HCT116 (cell line): ENCODE results near the gene GRIN3B. TPM values are rescaled to one million over a fixed set of nuclear protein-coding genes. Genes with fewer than 3 reads are reported as not detected.

Experiments
- ATAC-seq: fragments of 200-7000 bp; cut with Tn5 transposase; 2 replicates; pipeline ENCODE4 v1.9.1; 2020; ENCODE audit warnings: mild to moderate bottlenecking, moderate library complexity
- BruUV-seq: library from RNA; stranded (reverse); fragments of 400-500 nt; replicated peaks from 2 replicates; lab custom pipeline; 2021; lab: Mats Ljungman, UMichigan
- CTCF ChIA-PET: fragments of 300-600 bp; sonication (Branson Sonifier 250); formaldehyde crosslinking; loops from one replicate; lab custom pipeline; 2021; ENCODE audit warnings: antibody characterized with exemption; lab: Charles Lee
- POLR2A ChIA-PET: fragments of 300-600, 350-600 bp; sonication (Branson Sonifier 250); formaldehyde crosslinking; loops from one replicate; lab custom pipeline; 2021; ENCODE audit warnings: antibody characterized with exemption; lab: Charles Lee
- RAD21 ChIA-PET, 2 experiments: fragments of 300-600 bp; sonication (Branson Sonifier 250); formaldehyde crosslinking; loops; one replicate each; lab custom pipeline; 2023; ENCODE audit warnings: low total read pairs in 2 of 2; ENCODE audit not compliant: uncharacterized antibody in 2 of 2, unreplicated experiment in 2 of 2, low non-redundant PET in 1 of 2; lab: Charles Lee
- DNase-seq: peaks from one replicate; pipeline ENCODE4 v3.0.0-alpha.2; 2010; ENCODE audit warnings: low read depth, low spot score
- H2AFZ ChIP-seq: fragments of 200-600 bp; shearing (Covaris generic), sonication (generic); 2 replicates; pipeline ENCODE4 v1.6.1; 2017; ENCODE audit warnings: low read depth, mixed run types, mixed read lengths, antibody characterized with exemption, low read length; ENCODE audit not compliant: poor library complexity, severe bottlenecking
- H3K27ac ChIP-seq: 2 replicates; pipeline ENCODE4 v1.5.1; 2012; ENCODE audit warnings: low read depth, low read length
- H3K27me3 ChIP-seq: fragments of 200-600 bp; sonication (generic); 2 replicates; pipeline ENCODE4 v1.6.1; 2016; ENCODE audit warnings: mixed run types, low read length, mixed read lengths; ENCODE audit not compliant: insufficient read depth
- H3K36me3 ChIP-seq, 2 experiments: fragments of 200-500 bp in 1 of 2; fragments of 200-600 bp in 1 of 2; sonication (Bioruptor generic) in 1 of 2; sonication (generic) in 1 of 2; 2 replicates each; pipeline versions ENCODE4 v1.5.1 to v1.6.1; 2014 to 2016; ENCODE audit warnings: low read length in 2 of 2, inconsistent platforms in 1 of 2, mixed read lengths in 1 of 2, mixed run types in 1 of 2; ENCODE audit not compliant: insufficient read depth in 2 of 2, control insufficient read depth in 1 of 2
- H3K4me1 ChIP-seq, 2 experiments: fragments of 200-600 bp in 1 of 2; sonication (generic) in 1 of 2; 2 replicates each; pipeline versions ENCODE4 v1.5.1 to v1.6.1; 2012 to 2017; ENCODE audit warnings: low read length in 2 of 2, inconsistent platforms in 1 of 2, mild to moderate bottlenecking in 1 of 2, mixed read lengths in 1 of 2, mixed run types in 1 of 2, moderate library complexity in 1 of 2; ENCODE audit not compliant: insufficient read depth in 2 of 2, control insufficient read depth in 1 of 2
- H3K4me2 ChIP-seq: fragments of 200-600 bp; sonication (generic); 2 replicates; pipeline ENCODE4 v1.6.1; 2017; ENCODE audit warnings: mixed run types, low read length, mixed read lengths
- H3K4me3 ChIP-seq, 2 experiments: fragments of 200-600 bp in 1 of 2; sonication (generic) in 1 of 2; replicated peaks in 1 of 2; 2 replicates each; pipeline ENCODE4 v1.5.1; 2011 to 2016; ENCODE audit warnings: low read length in 2 of 2, control low read depth in 1 of 2, low read depth in 1 of 2, mild to moderate bottlenecking in 1 of 2, mixed read lengths in 1 of 2, mixed run types in 1 of 2
- H3K79me2 ChIP-seq: fragments of 200-600 bp; sonication (generic); 2 replicates; pipeline ENCODE4 v1.6.1; 2017; ENCODE audit warnings: mild to moderate bottlenecking, mixed run types, low read length, moderate library complexity, mixed read lengths; ENCODE audit not compliant: insufficient read depth
- H3K9ac ChIP-seq: fragments of 200-600 bp; sonication (generic); 2 replicates; pipeline ENCODE4 v1.6.1; 2016; ENCODE audit warnings: low read length, mixed read lengths
- H3K9me2 ChIP-seq: fragments of 200-600 bp; sonication (generic), shearing (Covaris generic); 2 replicates; pipeline ENCODE4 v1.6.1; 2017; ENCODE audit warnings: mixed run types, mild to moderate bottlenecking, moderate library complexity; ENCODE audit not compliant: insufficient read depth
- H3K9me3 ChIP-seq, 2 experiments: fragments of 200-500 bp in 1 of 2; fragments of 200-600 bp in 1 of 2; sonication (Bioruptor generic) in 1 of 2; sonication (generic) in 1 of 2; 2 replicates each; pipeline ENCODE4 v1.6.1; 2014 to 2017; ENCODE audit warnings: low read length in 2 of 2, mixed read lengths in 2 of 2, inconsistent platforms in 1 of 2, low read depth in 1 of 2, mild to moderate bottlenecking in 1 of 2, mixed run types in 1 of 2, moderate library complexity in 1 of 2; ENCODE audit not compliant: control insufficient read depth in 1 of 2, insufficient read depth in 1 of 2
- H4K20me1 ChIP-seq: fragments of 200-600 bp; sonication (generic), shearing (Covaris generic); 2 replicates; pipeline ENCODE4 v1.6.1; 2017; ENCODE audit warnings: mixed run types, mild to moderate bottlenecking, moderate library complexity; ENCODE audit not compliant: insufficient read depth
- CBX3 ChIP-seq: IDR thresholded peaks from 2 replicates; pipeline ENCODE4 v1.6.1; 2012; ENCODE audit warnings: low read depth
- EGR1 ChIP-seq: IDR thresholded peaks from 2 replicates; pipeline ENCODE4 v1.6.1; 2012; ENCODE audit warnings: low read depth
- FOSL1 ChIP-seq: IDR thresholded peaks from 2 replicates; pipeline ENCODE4 v1.6.1; 2012; ENCODE audit warnings: low read depth
- JUND ChIP-seq: IDR thresholded peaks from 2 replicates; pipeline ENCODE4 v1.6.1; 2012
- MAX ChIP-seq: IDR thresholded peaks from 2 replicates; pipeline ENCODE4 v1.6.1; 2012
- POLR2A ChIP-seq: IDR thresholded peaks from 2 replicates; pipeline ENCODE4 v1.7.0; 2011; ENCODE audit warnings: borderline replicate concordance; ENCODE audit not compliant: insufficient read depth, insufficient read length; ENCODE audit errors: extremely low read depth
- POLR2AphosphoS5 ChIP-seq: IDR thresholded peaks from 2 replicates; pipeline ENCODE4 v1.6.1; 2011; ENCODE audit warnings: mild to moderate bottlenecking, low read depth, low read length, moderate library complexity
- RAD21 ChIP-seq: IDR thresholded peaks from 2 replicates; pipeline ENCODE4 v1.6.1; 2012; ENCODE audit warnings: low read depth, mild to moderate bottlenecking
- SP1 ChIP-seq: IDR thresholded peaks from 2 replicates; pipeline ENCODE4 v1.6.1; 2012; ENCODE audit warnings: low read depth
- SRF ChIP-seq: IDR thresholded peaks from 2 replicates; pipeline ENCODE4 v1.6.1; 2012; ENCODE audit warnings: low read depth
- ZFX ChIP-seq: fragments of 450-650 bp; IDR thresholded peaks from 2 replicates; pipeline ENCODE4 v1.6.1; 2017
- intact Hi-C: fragments of 100-400 bp; cut with micrococcal nuclease; formaldehyde crosslinking; loops from 2 replicates; pipeline ENCODE4 v1.10.0; 2022
- total RNA-seq: library from RNA; stranded (reverse); gene quantifications from one replicate; pipeline ENCODE4 v1.2.1, GENCODE V29; 2021; ENCODE audit not compliant: unreplicated experiment
- TF ChIP-seq, protein P1 (sequence below): IDR thresholded peaks from 2 replicates; pipeline ENCODE4 v1.6.1; 2012; ENCODE audit warnings: low read depth
- TF ChIP-seq, protein P2 (sequence below), 3 experiments: fragments of 200-600 bp in 1 of 3; sonication (generic) in 1 of 3; IDR thresholded peaks in 2 of 3; conservative IDR thresholded peaks in 1 of 3; 2 replicates each; pipeline ENCODE4 v1.5.1; 2012 to 2017; ENCODE audit warnings: low read depth in 2 of 3, low read length in 2 of 3, antibody characterized with exemption in 1 of 3, borderline replicate concordance in 1 of 3, control low read depth in 1 of 3, mild to moderate bottlenecking in 1 of 3, mixed read lengths in 1 of 3, mixed run types in 1 of 3, moderate library complexity in 1 of 3; ENCODE audit not compliant: insufficient read depth in 1 of 3
- TF ChIP-seq, protein P3 (sequence below): IDR thresholded peaks from 2 replicates; pipeline ENCODE4 v1.6.1; 2012

Gene GRIN3B
- total RNA-seq, 1 experiment from 2014 or later: 0.69 TPM

DNA sequence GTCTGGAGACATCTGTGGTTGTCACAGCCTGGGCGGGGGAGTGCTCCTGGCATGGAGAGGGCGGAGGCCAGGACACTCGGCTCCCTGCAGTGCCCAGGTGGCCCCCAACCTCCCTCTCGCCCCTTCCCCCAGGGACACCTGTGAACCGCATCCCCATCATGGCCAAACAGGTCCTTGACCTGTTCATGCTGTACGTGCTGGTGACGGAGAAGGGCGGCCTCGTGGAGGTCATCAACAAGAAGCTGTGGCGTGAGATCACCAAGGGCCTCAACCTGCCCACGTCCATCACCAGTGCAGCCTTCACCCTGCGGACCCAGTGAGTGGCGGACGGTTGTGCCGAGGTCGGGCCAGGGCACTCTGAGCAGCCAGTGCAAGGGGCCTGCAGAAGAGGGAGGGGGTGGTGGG is 36.1 kb upstream of the GRIN3B start:
- H3K4me3 ChIP-seq: no peak overlapping the region
- no peak overlapping the region for H3K4me2 ChIP-seq
- ChIA-PET CTCF (no interaction called here), POLR2A (no interaction called here), RAD21 (no interaction called here)
- H2AFZ ChIP-seq: no peak overlapping the region
- intact Hi-C loops: no loop called here
- DNase-seq (no peak), ATAC-seq (no peak)
- H3K4me1 ChIP-seq: peaks cover 14 to 34% of the 10 kb centered on the region in 2 experiments
- H3K27me3 ChIP-seq: no peaks in the 10 kb centered on the region
- no peak overlapping the region for H3K9ac ChIP-seq
- no peaks in the 10 kb centered on the region for H3K9me3 ChIP-seq
- H3K27ac ChIP-seq: no peak overlapping the region
- H3K9me2 ChIP-seq: no peaks in the 10 kb centered on the region
- no peaks in the 10 kb centered on the region for H4K20me1 ChIP-seq
- H3K79me2 ChIP-seq: no peaks in the 10 kb centered on the region
- BruUV-seq: no TSS peak
- TF ChIP-seq, protein P1, sequence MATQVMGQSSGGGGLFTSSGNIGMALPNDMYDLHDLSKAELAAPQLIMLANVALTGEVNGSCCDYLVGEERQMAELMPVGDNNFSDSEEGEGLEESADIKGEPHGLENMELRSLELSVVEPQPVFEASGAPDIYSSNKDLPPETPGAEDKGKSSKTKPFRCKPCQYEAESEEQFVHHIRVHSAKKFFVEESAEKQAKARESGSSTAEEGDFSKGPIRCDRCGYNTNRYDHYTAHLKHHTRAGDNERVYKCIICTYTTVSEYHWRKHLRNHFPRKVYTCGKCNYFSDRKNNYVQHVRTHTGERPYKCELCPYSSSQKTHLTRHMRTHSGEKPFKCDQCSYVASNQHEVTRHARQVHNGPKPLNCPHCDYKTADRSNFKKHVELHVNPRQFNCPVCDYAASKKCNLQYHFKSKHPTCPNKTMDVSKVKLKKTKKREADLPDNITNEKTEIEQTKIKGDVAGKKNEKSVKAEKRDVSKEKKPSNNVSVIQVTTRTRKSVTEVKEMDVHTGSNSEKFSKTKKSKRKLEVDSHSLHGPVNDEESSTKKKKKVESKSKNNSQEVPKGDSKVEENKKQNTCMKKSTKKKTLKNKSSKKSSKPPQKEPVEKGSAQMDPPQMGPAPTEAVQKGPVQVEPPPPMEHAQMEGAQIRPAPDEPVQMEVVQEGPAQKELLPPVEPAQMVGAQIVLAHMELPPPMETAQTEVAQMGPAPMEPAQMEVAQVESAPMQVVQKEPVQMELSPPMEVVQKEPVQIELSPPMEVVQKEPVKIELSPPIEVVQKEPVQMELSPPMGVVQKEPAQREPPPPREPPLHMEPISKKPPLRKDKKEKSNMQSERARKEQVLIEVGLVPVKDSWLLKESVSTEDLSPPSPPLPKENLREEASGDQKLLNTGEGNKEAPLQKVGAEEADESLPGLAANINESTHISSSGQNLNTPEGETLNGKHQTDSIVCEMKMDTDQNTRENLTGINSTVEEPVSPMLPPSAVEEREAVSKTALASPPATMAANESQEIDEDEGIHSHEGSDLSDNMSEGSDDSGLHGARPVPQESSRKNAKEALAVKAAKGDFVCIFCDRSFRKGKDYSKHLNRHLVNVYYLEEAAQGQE: no peak
- TF ChIP-seq ZFX (no peak), JUND (no peak), SP1 (no peak), POLR2A (no peak), EGR1 (no peak), SRF (no peak), MAX (no peak), CBX3 (no peak), FOSL1 (no peak), RAD21 (no peak), POLR2AphosphoS5 (no peak)
- TF ChIP-seq, protein P2, sequence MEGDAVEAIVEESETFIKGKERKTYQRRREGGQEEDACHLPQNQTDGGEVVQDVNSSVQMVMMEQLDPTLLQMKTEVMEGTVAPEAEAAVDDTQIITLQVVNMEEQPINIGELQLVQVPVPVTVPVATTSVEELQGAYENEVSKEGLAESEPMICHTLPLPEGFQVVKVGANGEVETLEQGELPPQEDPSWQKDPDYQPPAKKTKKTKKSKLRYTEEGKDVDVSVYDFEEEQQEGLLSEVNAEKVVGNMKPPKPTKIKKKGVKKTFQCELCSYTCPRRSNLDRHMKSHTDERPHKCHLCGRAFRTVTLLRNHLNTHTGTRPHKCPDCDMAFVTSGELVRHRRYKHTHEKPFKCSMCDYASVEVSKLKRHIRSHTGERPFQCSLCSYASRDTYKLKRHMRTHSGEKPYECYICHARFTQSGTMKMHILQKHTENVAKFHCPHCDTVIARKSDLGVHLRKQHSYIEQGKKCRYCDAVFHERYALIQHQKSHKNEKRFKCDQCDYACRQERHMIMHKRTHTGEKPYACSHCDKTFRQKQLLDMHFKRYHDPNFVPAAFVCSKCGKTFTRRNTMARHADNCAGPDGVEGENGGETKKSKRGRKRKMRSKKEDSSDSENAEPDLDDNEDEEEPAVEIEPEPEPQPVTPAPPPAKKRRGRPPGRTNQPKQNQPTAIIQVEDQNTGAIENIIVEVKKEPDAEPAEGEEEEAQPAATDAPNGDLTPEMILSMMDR (IDR thresholded peaks at IDR 0.05 in 2 of 3, conservative IDR thresholded peaks at IDR 0.05 in 1 of 3; ENCODE audit: borderline replicate concordance in 1 of 3, insufficient read depth in 1 of 3, low read depth in 2 of 3, low read length in 2 of 3): no peak
- TF ChIP-seq, protein P3, sequence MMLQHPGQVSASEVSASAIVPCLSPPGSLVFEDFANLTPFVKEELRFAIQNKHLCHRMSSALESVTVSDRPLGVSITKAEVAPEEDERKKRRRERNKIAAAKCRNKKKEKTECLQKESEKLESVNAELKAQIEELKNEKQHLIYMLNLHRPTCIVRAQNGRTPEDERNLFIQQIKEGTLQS: no peak
- peaks cover 4 to 32% of the 10 kb centered on the region in 2 experiments for H3K36me3 ChIP-seq
